Measurements from ENCODE around the gene ACIN1. TPM values are rescaled to one million over a fixed set of nuclear protein-coding genes. Genes with fewer than 3 reads are reported as not detected.

ACIN1 gene
- total and polyA plus RNA-seq, 2 of the 8 experiments (the other 6 are each of a cell fraction or from before 2014, with no cell fraction given) = 132 to 233 TPM

DNA sequence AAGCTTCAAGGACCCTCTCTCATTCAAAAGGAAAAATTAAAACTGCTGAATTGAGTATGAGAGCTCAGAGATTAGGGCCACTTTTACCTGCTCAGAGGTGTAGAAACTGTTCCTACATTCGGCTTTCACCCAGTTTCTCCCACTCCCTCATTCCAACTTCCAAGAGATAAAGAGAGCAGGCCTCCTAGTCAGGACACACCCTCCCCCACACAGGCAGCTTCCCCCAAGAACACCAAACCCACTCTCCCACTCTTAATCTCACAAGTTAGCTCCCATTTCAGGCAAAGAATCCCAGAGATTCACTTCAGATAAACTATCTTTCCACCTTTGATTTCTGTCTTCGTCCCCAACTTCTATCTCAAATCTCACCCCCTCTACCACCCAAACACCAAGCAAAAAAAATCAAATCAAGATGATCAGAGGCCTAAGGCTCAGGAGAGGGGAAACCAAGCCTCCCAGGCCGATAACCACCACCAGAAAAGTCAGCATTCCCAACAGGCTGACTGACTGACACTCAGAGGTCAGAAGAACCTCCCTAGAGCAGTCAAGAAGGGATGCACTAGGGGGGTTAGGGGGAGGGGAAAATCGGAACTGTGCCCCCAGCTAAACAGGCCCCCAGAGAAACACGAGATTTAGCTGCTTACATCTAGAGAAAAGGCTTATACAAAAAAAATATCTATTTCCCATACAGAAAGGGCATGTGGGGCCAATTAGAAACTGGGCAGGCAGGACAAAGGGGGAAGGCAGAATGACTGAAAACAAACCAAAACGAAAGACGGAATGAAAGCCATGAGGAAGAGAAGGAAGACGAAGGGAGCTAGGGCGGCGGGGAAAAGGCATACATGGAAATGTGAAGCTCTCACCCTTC is 24.4 kb downstream of the ACIN1 start:
- H4K8ac ChIP-seq (ENCODE audit: extremely low read depth, insufficient read depth, low read length) = no peak overlapping the region
- DNase-seq (ENCODE audit: low read depth in 1 of 2, low spot score in 2 of 2) (no peak), FAIRE-seq (no peak)
- H2AFZ ChIP-seq (ENCODE audit: low read length) = no peak overlapping the region
- ChIA-PET CTCF (ENCODE audit: partially characterized antibody) (interaction anchor here (0.7 to 3.0 kb wide), 9 partner anchors 10 to 266 kb away, joined by 3 to 15 read pairs (median 4); no protein-coding TSS in a partner anchor), POLR2A (ENCODE audit: partially characterized antibody) (interaction anchor here (0.7 to 4.0 kb wide), 19 partner anchors 8 to 114 kb away, joined by 3 to 37 read pairs (median 9); partner anchors contain the start of genes ACIN1, AJUBA, C14orf119 and CIROP)
- H2BK12ac ChIP-seq (ENCODE audit: low read depth, low read length) = no peak overlapping the region; the same call in 1 of the 2 replicates
- H3K23me2 ChIP-seq (ENCODE audit: low read depth, low read length) = peaks cover 14% of the 10 kb centered on the region
- WGBS, 2 experiments (ENCODE audit: extremely low coverage in 1 of 2, insufficient coverage in 1 of 2, insufficient read length in 1 of 2, insufficient replicate concordance in 2 of 2, low coverage in 1 of 2, low lambda C conversion rate in 2 of 2, missing lambda C conversion rate in 1 of 2) = 15 to 100% methylated on average over 1 to 10 of the region's 10 CpGs
- H3K79me2 ChIP-seq (ENCODE audit: control insufficient read depth in 1 of 2, insufficient read depth in 2 of 2, low read length in 2 of 2) = peaks cover 23 to 55% of the 10 kb centered on the region in 2 experiments
- H3K79me1 ChIP-seq (ENCODE audit: low read depth, low read length) = peaks cover 7% of the 10 kb centered on the region
- H4K5ac ChIP-seq (ENCODE audit: insufficient read length, low read depth, low read length) = peak overlapping the region; percentile 55
- H2AK5ac ChIP-seq (ENCODE audit: low read depth, low read length) = 0 out of 2 replicates have a peak overlapping the region, but pooled peaks have one; percentile 72
- no peak overlapping the region for H2BK120ac ChIP-seq (replicated peaks; ENCODE audit: low read depth, low read length)
- no peak overlapping the region for H2BK15ac ChIP-seq (ENCODE audit: low read length)
- H3K27me3 ChIP-seq (replicated peaks in 1 of 4; ENCODE audit: control insufficient read depth in 3 of 4, extremely low read depth in 1 of 4, insufficient read depth in 3 of 4, low read length in 3 of 4) = no peaks in the 10 kb centered on the region
- peak overlapping the region; percentile 86 for H2BK5ac ChIP-seq (ENCODE audit: low read depth, low read length)
- H2BK20ac ChIP-seq (ENCODE audit: low read length) = no peak overlapping the region
- H3K23ac ChIP-seq (ENCODE audit: insufficient read length) = no peak overlapping the region
- peak overlapping the region; percentile 86 for H3K27ac ChIP-seq (ENCODE audit: low read depth, low read length)
- peak overlapping the region; percentile 2; the same call in 1 of the 2 replicates for H3K18ac ChIP-seq (ENCODE audit: extremely low read depth, low read length)
- H3K4ac ChIP-seq (replicated peaks; ENCODE audit: insufficient read length, low read depth, low read length) = no peak overlapping the region
- peak overlapping the region; percentile 92 to 99 for H3K4me2 ChIP-seq (ENCODE audit: insufficient read depth in 1 of 2, low read depth in 2 of 2, low read length in 2 of 2)
- H3K56ac ChIP-seq (replicated peaks; ENCODE audit: insufficient read length, low read depth, low read length) = no peak overlapping the region
- no peak overlapping the region for H4K91ac ChIP-seq (replicated peaks; ENCODE audit: insufficient read length, low read length)
- peaks cover 5 to 27% (median 15%) of the 10 kb centered on the region in 4 experiments; a peak in 6 of 7 replicates for H3K4me1 ChIP-seq (replicated peaks in 1 of 4; ENCODE audit: control insufficient read depth in 3 of 4, insufficient read depth in 4 of 4, low read length in 3 of 4)
- peaks cover 23 to 57% (median 39%) of the 10 kb centered on the region in 4 experiments for H3K36me3 ChIP-seq (ENCODE audit: control insufficient read depth in 2 of 4, insufficient read depth in 4 of 4, low read length in 3 of 4)
- no peaks in the 10 kb centered on the region for H3K9me3 ChIP-seq (ENCODE audit: insufficient read depth in 2 of 2, low read depth in 1 of 2, low read length in 1 of 2)
- H4K20me1 ChIP-seq (replicated peaks in 1 of 2; ENCODE audit: control insufficient read depth in 1 of 2, insufficient read depth in 2 of 2, low read length in 2 of 2) = peaks cover 18 to 20% of the 10 kb centered on the region in 2 experiments
- peak overlapping the region; percentile 76 to 98 (median 89) for H3K4me3 ChIP-seq (ENCODE audit: extremely low read depth in 1 of 4, insufficient read depth in 2 of 4, low read depth in 3 of 4, low read length in 4 of 4)
- no peak overlapping the region for H3K14ac ChIP-seq (ENCODE audit: insufficient read length)
- peak overlapping the region; percentile 90 to 97 (median 92) for H3K9ac ChIP-seq (replicated peaks in 1 of 4; ENCODE audit: extremely low read depth in 1 of 4, low read depth in 3 of 4, low read length in 3 of 4)
- TF ChIP-seq PHF8 (conservative IDR thresholded peaks at IDR 0.05; ENCODE audit: low read depth, low read length) = no peak
- no peak for TF ChIP-seq CEBPB (IDR thresholded peaks at IDR 0.05; ENCODE audit: low read depth, low read length)
- TF ChIP-seq GABPA (IDR thresholded peaks at IDR 0.05; ENCODE audit: borderline replicate concordance, insufficient read depth, low read length) = no peak
- no peak for TF ChIP-seq RAD21 (IDR thresholded peaks at IDR 0.05 in 1 of 2, conservative IDR thresholded peaks at IDR 0.05 in 1 of 2; ENCODE audit: low read depth in 2 of 2, low read length in 2 of 2)
- TF ChIP-seq SP2 (IDR thresholded peaks at IDR 0.05; ENCODE audit: low read length) = no peak
- TF ChIP-seq, protein P1, sequence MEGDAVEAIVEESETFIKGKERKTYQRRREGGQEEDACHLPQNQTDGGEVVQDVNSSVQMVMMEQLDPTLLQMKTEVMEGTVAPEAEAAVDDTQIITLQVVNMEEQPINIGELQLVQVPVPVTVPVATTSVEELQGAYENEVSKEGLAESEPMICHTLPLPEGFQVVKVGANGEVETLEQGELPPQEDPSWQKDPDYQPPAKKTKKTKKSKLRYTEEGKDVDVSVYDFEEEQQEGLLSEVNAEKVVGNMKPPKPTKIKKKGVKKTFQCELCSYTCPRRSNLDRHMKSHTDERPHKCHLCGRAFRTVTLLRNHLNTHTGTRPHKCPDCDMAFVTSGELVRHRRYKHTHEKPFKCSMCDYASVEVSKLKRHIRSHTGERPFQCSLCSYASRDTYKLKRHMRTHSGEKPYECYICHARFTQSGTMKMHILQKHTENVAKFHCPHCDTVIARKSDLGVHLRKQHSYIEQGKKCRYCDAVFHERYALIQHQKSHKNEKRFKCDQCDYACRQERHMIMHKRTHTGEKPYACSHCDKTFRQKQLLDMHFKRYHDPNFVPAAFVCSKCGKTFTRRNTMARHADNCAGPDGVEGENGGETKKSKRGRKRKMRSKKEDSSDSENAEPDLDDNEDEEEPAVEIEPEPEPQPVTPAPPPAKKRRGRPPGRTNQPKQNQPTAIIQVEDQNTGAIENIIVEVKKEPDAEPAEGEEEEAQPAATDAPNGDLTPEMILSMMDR (IDR thresholded peaks at IDR 0.05; ENCODE audit: control extremely low read depth in 1 of 3, insufficient read depth in 1 of 3, low read depth in 1 of 3, low read length in 3 of 3) = no peak
- TF ChIP-seq TCF12 (IDR thresholded peaks at IDR 0.05; ENCODE audit: low read depth, low read length) = no peak
